HAP-1 (cell line): ENCODE measurements around the gene DUSP22.
"Not testable (repeated sequence)": the region's sequence is repeated elsewhere in the genome, so short reads cannot be mapped to it uniquely, and the experiment has no call there.

ENCODE experiments used
- DNase-seq, 2 experiments: peaks; one replicate each; pipeline ENCODE4 v3.0.0-alpha.2; 2016 to 2020; ENCODE audit warnings: low spot score in 2 of 2
- H3K27me3 ChIP-seq: fragments of 250-450 bp; sonication (Bioruptor Pico); 2 replicates; pipeline ENCODE4 v1.5.1; 2020; ENCODE audit warnings: low read depth, mild to moderate bottlenecking, moderate library complexity
- H3K36me3 ChIP-seq: fragments of 250-450 bp; sonication (Bioruptor Pico); replicated peaks from 2 replicates; pipeline ENCODE4 v1.5.1; 2020; ENCODE audit warnings: mild to moderate bottlenecking
- H3K4me1 ChIP-seq: fragments of 250-450 bp; sonication (Bioruptor Pico); 2 replicates; pipeline ENCODE4 v1.5.1; 2020; ENCODE audit warnings: mild to moderate bottlenecking
- H3K4me3 ChIP-seq: fragments of 250-450 bp; sonication (Bioruptor Pico); 2 replicates; pipeline ENCODE4 v1.5.1; 2020; ENCODE audit warnings: mild to moderate bottlenecking, moderate library complexity
- H3K9me3 ChIP-seq: fragments of 250-450 bp; sonication (Bioruptor Pico); 2 replicates; pipeline ENCODE4 v1.5.1; 2020; ENCODE audit warnings: mild to moderate bottlenecking, moderate library complexity
- in situ Hi-C: fragments of 300-500 bp; cut with MboI; formaldehyde crosslinking; loops from 3 replicates; pipeline ENCODE4 v1.14.3; 2020; ENCODE audit warnings: low sequenced_read_pairs, inconsistent platforms, mixed read lengths

DUSP22 gene, protein sequence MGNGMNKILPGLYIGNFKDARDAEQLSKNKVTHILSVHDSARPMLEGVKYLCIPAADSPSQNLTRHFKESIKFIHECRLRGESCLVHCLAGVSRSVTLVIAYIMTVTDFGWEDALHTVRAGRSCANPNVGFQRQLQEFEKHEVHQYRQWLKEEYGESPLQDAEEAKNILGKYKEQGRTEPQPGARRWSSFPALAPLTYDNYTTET

DNA sequence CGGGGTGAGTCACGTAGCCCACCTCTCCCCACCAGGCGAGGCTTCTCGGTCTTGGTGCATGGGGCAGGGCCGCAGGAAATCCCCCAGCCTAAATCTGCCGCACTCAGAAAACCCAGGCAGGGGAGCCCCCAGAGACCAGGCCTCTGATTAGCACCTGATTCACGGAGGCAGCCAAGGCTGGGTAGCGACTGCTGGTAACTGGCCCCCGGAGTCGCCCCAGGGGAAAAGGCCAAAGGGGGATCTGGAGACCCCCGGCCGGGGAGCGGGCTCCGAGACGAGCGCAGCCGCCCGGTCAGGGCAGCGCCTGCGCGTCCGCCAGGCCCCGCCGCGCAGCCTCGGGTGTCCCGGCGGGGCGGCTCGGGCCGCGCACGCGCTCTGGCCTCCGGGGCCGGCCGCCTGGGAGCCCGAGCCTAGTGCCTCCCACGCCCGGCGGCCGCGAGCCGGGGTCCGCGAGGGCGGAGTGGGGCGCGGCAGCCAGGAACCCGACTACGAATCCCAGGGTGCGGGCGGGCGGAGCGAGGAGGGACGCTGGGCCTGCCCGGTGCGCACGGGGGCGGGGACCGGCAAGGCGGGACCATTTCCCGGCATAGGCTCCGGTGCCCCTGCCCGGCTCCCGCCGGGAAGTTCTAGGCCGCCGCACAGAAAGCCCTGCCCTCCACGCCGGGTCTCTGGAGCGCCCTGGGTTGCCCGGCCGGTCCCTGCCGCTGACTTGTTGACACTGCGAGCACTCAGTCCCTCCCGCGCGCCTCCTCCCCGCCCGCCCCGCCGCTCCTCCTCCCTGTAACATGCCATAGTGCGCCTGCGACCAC is at the start of gene DUSP22:
Gene DUSP22, plus strand, starts transcription at position 791 of the 809 bp plus-strand sequence. CDS start 53 bp downstream, outside the sequence.
- Histone ChIP-seq H3K4me3 (peak within 1 kb of the TSS; percentile 45), H3K36me3 (no peaks in the 10 kb centered on the region), H3K9me3 (0 out of 2 replicates have a peak, but pooled peaks cover 3% of the 10 kb centered on the region), H3K4me1 (no peaks in the 10 kb centered on the region; the same call in 1 of the 2 replicates), H3K27me3 (no peaks in the 10 kb centered on the region)
- in situ Hi-C loops = no loop called here
- peak; percentile 57 to 89 for DNase-seq

DNA sequence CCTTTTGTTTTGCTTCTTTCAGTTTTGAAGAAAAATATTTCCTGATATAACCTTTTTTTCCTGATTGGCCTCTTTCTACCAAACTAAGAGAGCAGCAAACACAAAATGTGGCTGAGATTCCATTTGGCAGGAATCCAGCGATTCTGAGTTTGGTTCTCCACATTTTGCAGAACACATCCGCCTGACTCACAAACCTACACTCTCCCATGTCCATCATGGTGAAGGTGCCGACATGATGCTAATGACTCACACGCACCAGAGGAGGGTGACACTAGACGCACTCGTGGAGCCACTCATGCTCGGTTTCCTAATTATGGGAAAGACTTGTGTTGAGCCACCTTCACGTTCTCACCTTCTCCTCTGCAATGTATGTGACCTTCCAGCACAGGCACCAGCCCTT is 45.9 kb upstream of the DUSP22 start:
- in situ Hi-C loops = no loop called here
- Histone ChIP-seq H3K4me1 (no peaks in the 10 kb centered on the region), H3K9me3 (no peaks in the 10 kb centered on the region), H3K27me3 (peaks cover 8% of the 10 kb centered on the region; the same call in 1 of the 2 replicates), H3K36me3 (no peaks in the 10 kb centered on the region), H3K4me3 (no peak overlapping the region)
- no peak for DNase-seq

DNA sequence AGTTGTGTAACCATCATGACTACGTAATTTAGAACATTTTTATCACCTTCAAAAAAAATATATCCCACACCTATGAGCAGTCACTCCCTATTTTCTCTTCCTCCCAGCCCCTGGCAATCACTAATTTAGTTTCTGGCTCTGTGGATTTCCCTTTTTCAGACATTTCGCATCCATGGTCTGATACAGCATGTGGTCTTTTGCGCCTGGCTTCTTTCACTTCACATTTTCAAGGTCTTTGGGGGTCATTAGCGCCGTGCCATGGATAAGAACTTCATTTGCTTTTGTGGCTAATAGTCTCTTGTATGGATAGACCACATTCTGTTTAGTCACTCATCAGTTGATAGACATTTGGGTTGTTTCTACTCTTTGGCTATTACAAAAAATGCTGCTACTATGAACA is 44.9 kb upstream of the DUSP22 start:
- DNase-seq = no peak
- in situ Hi-C loops = no loop called here
- Histone ChIP-seq H3K36me3 (no peaks in the 10 kb centered on the region), H3K4me1 (no peaks in the 10 kb centered on the region), H3K9me3 (no peaks in the 10 kb centered on the region), H3K4me3 (no peak overlapping the region), H3K27me3 (0 out of 2 replicates have a peak, but pooled peaks cover 2% of the 10 kb centered on the region)

DNA sequence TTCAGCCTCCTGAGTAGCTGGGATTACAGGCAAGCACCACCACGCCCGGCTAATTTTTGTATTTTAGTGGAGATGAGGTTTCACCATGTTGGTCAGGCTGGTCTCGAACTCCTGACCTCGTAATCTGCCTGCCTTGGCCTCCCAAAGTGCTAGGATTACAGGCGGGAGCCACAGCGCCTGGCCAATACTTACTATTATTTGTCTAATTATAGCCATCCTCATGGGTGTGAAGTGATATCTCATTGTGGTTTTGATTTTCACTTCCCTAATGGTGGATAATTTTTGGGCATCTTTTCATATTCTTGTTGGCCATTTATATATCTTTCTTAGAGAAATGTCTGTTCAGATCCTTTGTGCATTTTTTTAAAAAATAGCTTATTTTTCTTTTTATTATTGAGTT is 44.2 kb upstream of the DUSP22 start:
- H3K36me3 ChIP-seq, DNase-seq, H3K27me3 ChIP-seq, in situ Hi-C loops, H3K9me3 ChIP-seq, H3K4me3 ChIP-seq, H3K4me1 ChIP-seq: not testable (repeated sequence)

DNA sequence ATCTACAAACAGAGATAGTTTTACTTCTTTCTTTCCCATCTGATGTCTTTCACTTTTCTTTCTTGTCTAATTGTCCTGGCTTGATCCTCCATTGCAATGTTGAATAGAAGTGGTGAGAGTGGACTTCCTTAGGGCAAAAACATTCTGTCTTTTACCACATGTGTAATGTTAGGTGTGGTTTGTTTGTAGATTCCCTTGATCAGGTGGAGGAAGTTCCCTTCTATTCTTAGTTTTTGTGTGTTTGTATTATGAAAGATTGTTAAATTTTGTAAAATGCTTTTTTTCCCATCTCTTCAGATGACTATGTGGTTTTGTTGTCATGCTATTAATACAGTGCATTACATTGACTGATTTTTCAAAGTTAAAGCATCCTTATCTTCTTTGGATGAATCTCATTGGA is 41.6 kb upstream of the DUSP22 start:
- H3K27me3 ChIP-seq = 0 out of 2 replicates have a peak, but pooled peaks cover 5% of the 10 kb centered on the region
- H3K36me3 ChIP-seq = no peaks in the 10 kb centered on the region
- no peak for DNase-seq
- in situ Hi-C loops = no loop called here
- no peaks in the 10 kb centered on the region for H3K9me3 ChIP-seq
- no peaks in the 10 kb centered on the region for H3K4me1 ChIP-seq
- H3K4me3 ChIP-seq = no peak overlapping the region

DNA sequence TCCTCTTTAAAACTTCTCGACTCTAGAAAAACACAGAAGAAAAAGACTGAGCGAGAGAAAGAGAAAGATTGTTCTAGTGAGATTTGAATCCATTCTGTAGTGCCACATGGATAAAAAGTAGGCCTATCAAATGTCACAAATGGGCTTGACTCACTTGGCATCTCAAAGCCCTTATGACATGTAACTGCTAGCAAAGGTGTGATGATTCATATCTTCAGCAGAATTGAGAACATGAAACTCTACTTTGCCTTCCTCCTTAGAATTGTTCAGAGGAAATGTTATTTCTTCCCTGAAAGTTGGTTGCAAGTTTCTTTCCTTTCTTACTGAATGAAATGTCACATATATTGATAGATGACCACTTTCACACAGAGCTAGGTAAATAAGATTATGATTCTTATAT is 40.4 kb upstream of the DUSP22 start:
- no peaks in the 10 kb centered on the region for H3K4me1 ChIP-seq
- no peaks in the 10 kb centered on the region for H3K9me3 ChIP-seq
- no peaks in the 10 kb centered on the region for H3K36me3 ChIP-seq
- no peak overlapping the region for H3K4me3 ChIP-seq
- in situ Hi-C loops = no loop called here
- DNase-seq = no peak
- 0 out of 2 replicates have a peak, but pooled peaks cover 5% of the 10 kb centered on the region for H3K27me3 ChIP-seq

DNA sequence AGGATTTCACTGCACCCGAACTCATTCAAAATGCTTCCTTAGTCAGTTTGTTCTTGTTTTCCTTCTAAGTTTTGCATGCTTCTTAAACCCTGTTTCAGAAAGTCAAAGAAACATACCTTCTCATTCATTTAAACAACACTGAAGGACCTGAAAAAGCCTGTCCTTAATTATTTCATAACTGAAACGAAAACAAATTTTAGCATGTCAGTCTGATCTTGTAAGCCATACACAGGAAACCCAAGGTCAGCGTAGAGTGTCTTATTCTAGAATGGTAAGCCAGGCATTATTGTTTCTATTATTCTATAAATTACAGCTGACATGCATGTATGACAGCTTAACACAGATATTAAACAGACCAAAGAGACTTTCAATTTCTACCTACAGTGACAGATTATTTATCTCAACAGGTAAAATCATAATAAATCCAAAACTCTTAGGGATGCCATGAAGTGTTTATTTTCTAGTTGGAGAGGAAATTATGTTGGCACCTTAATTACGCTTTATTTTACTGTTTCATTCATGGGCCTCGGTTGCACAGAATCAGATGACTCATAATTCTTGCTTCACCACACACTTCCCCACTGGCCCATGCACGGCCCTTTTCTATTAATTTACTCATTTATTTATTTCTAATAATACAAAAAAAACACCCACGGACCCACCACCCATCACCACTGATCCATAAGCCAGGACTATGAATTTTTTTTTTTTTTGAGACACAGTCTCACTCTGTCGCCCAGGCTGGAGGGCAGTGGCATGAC is 39.3 kb upstream of the DUSP22 start:
- Histone ChIP-seq H3K36me3 (no peaks in the 10 kb centered on the region), H3K27me3 (0 out of 2 replicates have a peak, but pooled peaks cover 5% of the 10 kb centered on the region), H3K4me1 (no peaks in the 10 kb centered on the region), H3K9me3 (no peaks in the 10 kb centered on the region), H3K4me3 (no peak overlapping the region)
- no peak for DNase-seq
- in situ Hi-C loops = no loop called here

DNA sequence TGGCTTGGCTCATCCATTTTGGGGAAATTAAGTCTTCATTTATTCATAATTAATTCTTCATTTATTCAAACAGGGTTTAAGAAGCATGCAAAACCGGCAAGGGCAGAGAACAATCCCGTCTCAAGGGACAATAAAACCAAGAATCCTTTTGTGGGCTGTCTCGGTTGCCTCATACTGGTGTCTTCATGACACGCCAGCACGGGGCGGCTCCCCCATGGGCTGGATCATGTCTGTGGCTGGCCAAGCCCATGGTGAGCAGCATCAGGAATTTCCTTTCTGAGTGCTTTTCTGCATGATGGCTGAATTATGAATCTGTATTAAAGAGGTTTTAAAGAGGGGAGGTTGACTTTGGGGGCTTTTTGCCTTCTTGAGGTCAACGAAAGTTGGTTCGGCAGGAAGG is 38.3 kb upstream of the DUSP22 start:
- Histone ChIP-seq H3K4me1 (no peaks in the 10 kb centered on the region), H3K27me3 (0 out of 2 replicates have a peak, but pooled peaks cover 5% of the 10 kb centered on the region), H3K4me3 (no peak overlapping the region), H3K9me3 (no peaks in the 10 kb centered on the region), H3K36me3 (no peaks in the 10 kb centered on the region)
- in situ Hi-C loops = no loop called here
- no peak for DNase-seq

DNA sequence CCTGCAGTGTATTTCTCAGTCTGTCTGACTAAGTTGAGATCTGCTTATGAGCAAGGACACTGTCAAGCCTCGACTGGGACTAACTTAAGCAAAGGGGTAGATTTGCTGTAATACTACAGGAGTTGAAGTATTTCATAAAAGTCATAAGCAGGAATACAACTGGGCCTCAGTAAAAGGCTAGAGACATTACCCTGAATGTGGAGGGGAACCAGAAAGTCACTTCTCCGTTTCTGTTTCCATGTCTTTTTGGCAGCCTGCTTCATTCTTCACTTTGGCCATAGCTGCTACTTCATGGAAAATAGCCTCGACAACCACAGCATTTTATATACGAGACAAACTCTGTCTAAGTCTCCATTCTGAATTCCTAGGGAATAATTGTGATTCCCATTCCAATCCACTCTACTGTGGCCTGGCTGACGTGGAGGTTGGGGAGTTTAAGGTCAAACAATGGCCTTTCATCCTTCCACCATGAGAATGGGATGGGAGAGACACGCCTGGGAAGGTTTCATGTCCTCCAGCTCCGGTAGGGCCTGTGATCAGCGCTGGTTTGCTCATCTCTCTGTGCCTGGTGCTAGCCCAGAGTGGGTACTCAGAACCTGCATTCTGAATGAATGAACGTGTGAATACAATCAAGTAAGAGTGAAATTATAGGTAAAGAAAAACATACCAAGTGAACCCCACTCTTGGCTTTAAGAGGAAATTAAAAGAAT is 37.1 kb upstream of the DUSP22 start:
- Histone ChIP-seq H3K27me3 (0 out of 2 replicates have a peak, but pooled peaks cover 5% of the 10 kb centered on the region), H3K36me3 (no peaks in the 10 kb centered on the region), H3K4me1 (no peaks in the 10 kb centered on the region), H3K4me3 (no peak overlapping the region), H3K9me3 (no peaks in the 10 kb centered on the region)
- in situ Hi-C loops = no loop called here
- no peak for DNase-seq

DNA sequence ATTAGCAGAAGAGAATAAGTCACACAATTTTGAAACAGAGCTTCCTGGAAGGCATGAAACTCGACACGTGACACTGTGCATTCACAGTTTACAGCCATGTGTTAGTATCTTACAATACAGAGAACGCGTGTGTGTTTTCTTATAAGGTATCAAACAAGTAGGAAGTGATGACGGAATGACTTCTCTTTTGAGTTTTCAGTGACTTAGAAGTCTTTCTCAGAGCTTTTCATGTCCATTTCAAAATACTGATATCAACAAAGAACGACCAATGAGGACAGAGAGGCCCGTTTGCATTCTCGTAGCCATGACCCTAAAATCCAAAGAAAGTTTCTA is 36.6 kb upstream of the DUSP22 start:
- H3K9me3 ChIP-seq = no peaks in the 10 kb centered on the region
- in situ Hi-C loops = no loop called here

DNA sequence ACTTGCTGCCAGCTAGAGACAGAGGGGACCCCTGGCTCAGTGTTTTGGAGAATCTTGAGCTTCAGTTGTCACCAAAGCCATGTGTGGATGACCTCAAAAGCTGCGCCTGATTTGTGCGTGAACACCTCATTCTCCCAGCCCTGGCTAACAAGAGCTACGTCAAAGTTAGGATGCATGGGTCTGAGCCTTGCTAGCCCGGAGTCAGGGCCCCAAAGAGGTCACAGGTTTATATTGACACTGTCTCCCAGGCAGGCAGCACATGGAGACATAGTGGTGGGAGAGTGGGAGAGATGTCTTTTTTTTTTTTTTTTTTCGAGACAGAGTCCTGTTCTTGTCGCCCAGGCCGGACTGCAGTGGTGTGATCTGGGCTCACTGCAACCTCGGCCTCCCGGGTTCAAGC is 36.1 kb upstream of the DUSP22 start:
- Histone ChIP-seq H3K9me3 (no peaks in the 10 kb centered on the region), H3K4me1 (no peaks in the 10 kb centered on the region), H3K36me3 (no peaks in the 10 kb centered on the region), H3K4me3 (no peak overlapping the region), H3K27me3 (0 out of 2 replicates have a peak, but pooled peaks cover 5% of the 10 kb centered on the region)
- DNase-seq = no peak
- in situ Hi-C loops = no loop called here

More for the DNA sequence above, 36.6 kb upstream of the DUSP22 start:
- DNase-seq = no peak
- no peak overlapping the region for H3K4me3 ChIP-seq
- no peaks in the 10 kb centered on the region for H3K4me1 ChIP-seq
- no peaks in the 10 kb centered on the region for H3K36me3 ChIP-seq
- 0 out of 2 replicates have a peak, but pooled peaks cover 5% of the 10 kb centered on the region for H3K27me3 ChIP-seq

DNA sequence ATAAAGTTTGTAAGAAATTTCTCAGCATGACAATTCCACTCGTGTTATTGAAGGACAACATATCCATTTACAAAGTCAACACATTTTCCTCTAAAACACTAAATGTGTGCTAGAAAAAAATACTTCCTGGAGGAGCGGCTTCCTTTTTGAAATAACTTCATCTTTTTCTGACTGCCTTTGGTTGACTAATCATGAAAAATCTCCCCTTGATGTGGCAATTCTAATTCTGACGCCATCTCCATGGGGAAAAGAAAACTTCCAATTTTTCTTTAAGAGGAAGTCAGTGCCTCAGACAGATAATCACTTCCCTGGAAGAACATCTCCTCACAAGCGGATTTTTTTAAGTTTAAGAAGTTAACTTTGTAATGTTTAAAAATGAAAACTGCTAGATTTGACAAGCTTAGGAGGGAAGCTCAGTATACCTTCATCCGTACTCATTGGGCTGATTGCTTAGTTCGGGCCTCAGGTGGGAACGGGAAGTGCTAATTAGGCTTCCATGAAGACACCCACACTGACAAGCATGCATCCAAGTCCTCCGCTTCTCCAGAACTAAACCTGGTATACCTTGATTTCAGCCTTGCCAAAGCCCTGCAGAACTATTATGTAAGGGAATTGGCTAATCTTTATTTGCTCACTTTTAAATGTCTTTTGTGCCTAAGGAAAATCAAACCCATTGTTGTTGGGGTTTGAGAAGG is 35.1 kb upstream of the DUSP22 start:
- in situ Hi-C loops = no loop called here
- Histone ChIP-seq H3K36me3 (no peaks in the 10 kb centered on the region), H3K4me3 (no peak overlapping the region), H3K9me3 (no peaks in the 10 kb centered on the region), H3K27me3 (0 out of 2 replicates have a peak, but pooled peaks cover 5% of the 10 kb centered on the region), H3K4me1 (no peaks in the 10 kb centered on the region)
- no peak for DNase-seq

DNA sequence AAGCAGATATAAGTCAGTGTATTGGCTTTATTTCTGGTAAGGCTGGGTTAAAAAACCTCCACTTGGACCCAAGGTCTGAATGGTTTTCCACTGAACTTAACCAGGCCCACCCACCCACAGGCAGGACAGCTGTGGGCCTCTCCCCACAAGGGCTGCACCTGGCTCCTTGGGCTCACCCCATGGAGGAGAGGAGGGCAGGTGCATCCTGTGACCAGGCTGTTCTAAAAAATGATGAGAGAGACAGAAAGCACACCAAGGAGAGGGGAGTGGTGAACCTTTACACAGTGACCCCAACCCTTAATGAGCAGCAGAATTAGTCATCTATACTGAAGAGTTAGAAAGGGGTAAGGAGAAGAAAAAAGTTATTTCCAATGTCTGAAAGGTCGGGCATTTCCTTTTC is 34.5 kb upstream of the DUSP22 start:
- Histone ChIP-seq H3K4me3 (no peak overlapping the region), H3K9me3 (no peaks in the 10 kb centered on the region), H3K36me3 (no peaks in the 10 kb centered on the region), H3K27me3 (no peaks in the 10 kb centered on the region), H3K4me1 (no peaks in the 10 kb centered on the region)
- in situ Hi-C loops = no loop called here
- DNase-seq = no peak
